ENCODE results near the gene SLC8A1.

The SLC8A1 gene

GRCh38 chr2:40348038-40348437, 103.9 kb downstream of the SLC8A1 start:
- DNase-seq, result no peak

GRCh38 chr2:40346535-40347354, 105.1 kb downstream of the SLC8A1 start:
- DNase-seq, result no peak

DNA sequence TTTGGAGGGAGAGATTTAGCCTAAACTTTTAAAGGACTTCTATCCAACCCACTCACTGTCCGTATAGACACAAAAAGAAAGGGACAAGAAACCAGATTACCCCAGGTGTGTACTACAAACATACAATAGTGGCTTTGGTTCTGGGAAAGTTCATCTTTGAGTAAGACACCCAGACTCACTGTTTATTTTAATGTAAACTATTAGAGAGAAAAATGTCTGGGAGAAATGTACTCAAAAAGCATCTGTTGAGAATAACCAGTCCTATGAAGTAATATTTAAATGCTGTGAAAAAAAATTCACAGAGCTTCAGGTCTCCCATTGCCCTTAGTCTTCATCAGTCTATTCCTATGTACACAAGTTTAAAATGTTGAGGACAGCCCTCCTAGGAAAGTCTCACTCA, 107.5 kb downstream of the SLC8A1 start:
- DNase-seq, result no peak

DNA sequence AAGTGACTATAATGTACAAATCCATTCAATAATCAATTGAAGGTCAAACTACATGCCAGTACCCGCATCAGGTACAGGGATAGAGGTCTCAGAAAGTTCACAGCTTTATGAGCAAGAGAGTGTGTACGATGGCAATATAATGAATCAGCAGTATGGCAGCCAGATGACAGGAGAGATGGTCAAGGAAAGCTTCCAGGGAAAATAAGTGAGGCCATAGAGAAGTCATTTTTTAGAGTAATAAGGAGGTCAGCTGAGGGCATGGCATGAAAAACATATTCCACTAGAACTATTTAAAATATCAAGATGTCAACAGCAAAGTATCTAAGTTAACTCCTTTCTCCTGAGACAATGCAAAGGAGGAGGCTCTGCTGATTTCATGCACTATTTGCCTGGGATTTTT, 108.0 kb downstream of the SLC8A1 start:
- no peak for DNase-seq

DNA sequence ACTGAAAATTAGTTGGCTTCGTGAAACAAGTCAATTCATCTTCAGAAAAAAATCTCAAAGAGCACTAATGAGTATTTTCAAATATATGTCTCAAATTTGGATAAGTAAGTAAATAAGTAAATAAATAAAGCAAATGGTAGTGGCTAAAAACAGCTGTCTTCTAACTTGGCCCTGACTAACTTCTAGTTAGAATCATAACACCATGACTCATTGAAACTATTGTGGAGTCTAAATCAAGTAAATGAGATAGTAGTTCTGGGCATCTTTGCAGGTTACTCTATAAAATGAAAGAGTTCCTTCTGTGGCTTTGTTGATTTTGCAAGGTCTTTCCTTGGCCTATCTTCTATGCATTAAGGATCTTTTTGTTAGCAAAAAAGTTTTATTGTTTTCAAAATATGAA, 110.7 kb downstream of the SLC8A1 start:
- DNase-seq, result no peak

DNA sequence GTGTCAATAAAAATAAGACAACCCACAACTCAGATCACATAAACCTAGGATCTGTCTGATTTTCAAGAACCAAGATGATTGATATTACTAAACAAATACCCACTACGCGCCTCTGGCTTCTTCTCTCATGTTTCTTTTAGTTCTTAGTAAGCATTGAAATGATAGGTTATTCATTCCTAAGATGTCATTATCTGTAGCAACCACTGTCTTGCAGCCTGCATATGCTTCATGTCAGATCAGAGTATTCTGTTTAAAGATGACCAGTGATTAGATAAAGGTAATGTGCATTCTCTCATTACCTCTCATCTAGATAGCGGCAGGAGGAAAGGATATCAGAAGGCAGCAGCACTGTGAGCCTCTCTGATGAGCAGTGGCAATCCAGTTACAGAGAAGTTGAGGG, 112.9 kb downstream of the SLC8A1 start:
- no peak for DNase-seq

GRCh38 chr2:40332191-40332826, 119.6 kb downstream of the SLC8A1 start:
- no peak for DNase-seq

DNA sequence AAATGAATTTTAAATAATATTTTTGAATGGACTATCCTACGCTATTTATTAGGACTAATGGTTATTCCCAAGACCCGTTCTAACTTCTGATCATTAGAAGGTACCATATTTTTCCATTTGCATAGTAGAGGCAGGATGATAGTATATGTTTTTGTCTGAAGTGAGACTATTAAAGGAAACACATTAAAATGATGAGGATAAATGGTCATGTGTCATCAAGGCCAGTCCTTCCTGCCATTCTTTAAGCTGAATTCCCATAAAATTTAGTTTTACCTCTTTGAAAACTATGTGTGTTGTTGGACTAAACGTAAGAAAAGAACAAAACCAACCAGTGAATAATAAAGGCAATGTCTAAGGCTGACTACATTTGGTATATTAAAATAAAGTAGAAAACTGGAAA, 121.8 kb downstream of the SLC8A1 start:
- no peak for DNase-seq

- no peak for DNase-seq
Observed at GRCh38 chr2:40329739-40330030, 122.2 kb downstream of the SLC8A1 start.

GRCh38 chr2:40325116-40325515, 126.8 kb downstream of the SLC8A1 start:
- DNase-seq, result no peak

GRCh38 chr2:40324656-40325055, 127.2 kb downstream of the SLC8A1 start:
- no peak for DNase-seq

DNA sequence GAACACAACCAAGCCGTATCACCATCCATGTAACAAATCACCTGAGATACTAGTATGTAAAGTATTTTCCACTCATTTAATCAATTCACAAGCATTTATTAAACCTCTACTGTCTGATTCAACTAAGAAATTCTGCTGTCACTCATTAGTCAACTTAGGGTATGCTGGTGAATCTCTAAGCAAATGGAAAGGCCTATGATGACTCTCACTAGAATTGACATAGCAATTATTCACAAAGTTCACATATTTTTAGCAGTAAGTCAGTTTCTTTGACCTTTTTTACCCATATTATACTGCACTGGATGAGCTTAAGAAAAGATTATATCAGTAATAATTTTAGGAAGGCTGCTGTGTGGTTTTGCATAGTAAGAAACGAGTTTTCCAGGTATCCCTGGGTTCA, 130.1 kb downstream of the SLC8A1 start:
- no peak for DNase-seq

- no peak for DNase-seq
Observed at GRCh38 chr2:40321016-40321623, 130.8 kb downstream of the SLC8A1 start.

DNA sequence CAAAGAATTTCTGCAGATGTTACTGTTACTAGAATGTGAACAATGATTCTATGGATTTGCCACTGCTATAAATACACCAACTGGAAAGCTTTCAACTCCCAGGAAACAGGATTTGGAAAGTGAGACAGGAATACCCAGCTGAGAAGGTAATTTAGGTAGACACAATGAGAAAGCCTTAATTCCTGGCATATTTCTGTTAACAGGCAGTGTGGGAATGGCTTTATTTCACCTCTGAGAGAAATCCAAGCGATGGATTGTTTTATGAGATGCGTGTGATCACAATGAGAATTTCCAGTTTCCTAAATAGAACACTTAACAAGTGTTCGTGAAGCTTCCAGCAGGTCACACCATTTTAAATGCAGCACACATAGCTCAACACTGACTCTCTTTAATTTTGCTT, 133.0 kb downstream of the SLC8A1 start:
- no peak for DNase-seq

DNA sequence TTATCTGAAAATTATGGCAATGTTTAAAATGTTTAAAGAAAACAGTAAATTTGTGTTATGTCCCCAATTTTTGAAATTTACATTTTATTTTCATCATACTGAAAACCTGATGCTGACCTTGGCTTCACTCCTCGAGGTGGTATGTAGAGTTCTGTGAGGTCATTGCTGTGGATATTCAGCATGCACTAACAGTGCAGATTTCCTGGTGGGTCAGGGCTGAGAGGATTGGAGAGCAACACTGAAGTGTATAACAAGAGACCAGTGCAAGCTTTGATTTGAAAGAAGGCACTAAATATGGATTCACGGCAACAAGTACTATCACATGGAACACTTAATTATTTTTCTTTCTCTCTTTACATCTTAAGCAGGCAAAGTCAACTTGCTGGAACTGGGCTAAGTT, 134.1 kb downstream of the SLC8A1 start:
- no peak for DNase-seq

DNA sequence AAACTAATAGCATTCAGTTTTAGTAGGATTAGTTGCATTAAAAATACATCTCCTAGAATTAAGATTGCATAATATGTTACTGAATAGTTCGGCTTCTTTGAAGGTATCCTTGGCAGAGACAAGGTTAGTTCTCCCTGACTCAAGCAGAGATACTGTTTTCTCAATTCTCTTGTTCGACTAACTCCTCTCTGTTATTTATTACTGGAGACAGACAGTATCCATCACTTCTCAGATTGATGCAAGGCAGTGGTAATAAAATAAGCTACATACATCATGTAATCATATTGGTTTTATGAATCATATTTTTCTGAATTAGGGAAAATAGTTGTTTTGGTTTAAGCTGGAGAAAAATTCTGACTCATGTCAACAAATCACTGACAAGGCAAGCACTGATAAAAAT, 134.8 kb downstream of the SLC8A1 start:
- DNase-seq, result no peak

DNA sequence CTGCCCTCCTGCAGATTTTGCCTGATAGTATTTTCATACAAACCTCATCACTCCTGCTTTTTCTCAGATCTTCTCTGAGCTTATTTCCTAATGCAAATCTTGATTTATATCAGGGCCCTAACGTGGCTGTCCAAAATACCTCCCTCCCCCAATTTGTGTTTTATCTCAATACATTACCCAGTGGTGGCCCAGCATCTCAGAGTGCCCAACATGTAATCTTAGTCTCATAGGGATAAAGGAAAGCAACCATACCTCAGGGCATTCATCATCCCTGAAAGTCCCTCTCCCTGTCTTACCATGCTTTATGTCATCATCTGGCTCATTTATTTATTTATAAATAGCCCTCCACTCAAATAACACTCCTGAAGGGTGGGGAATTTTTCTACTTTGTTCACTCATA, 135.3 kb downstream of the SLC8A1 start:
- no peak for DNase-seq

- no peak for DNase-seq
Observed at GRCh38 chr2:40315683-40316082, 136.2 kb downstream of the SLC8A1 start.

DNA sequence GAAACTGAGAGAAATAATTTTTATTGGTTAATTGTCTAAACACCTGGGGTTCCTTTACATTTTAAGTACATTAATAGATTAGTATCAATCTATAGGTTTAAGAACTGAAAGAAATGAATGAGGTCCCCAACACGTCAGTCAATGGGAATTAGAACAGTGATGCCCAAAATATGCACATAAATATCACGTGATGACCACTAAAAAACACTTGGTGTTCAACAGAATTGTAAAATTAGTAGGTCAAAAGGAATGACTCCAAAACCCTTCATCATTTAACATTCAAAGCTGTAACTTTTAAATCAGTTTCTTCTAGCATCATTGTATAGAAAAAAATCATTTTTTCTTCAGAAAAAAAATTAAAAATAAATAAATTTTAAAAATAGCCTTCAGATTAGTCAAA, 140.9 kb downstream of the SLC8A1 start:
- DNase-seq, result no peak

- DNase-seq, result no peak
Observed at GRCh38 chr2:40310303-40310702, 141.6 kb downstream of the SLC8A1 start.

DNA sequence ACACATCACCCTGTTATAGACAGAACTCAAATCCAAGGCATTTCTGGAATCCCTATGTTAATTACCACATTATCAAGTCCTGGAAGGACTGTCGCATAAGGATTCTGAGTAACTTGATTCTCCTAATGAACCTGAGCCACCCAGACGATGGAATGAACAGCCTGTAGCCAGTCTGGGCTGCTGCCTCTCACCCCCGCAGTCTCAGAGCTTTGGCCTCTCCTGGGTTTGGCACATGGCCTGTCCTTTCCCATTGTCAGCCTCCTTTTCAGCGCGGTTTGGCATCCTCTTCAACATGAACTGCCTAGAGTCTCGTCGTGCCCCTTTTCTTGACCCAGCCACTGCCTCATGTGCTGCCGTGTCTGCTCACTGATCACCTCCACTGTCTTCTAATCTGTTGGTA, 147.6 kb downstream of the SLC8A1 start:
- no peak for DNase-seq

GRCh38 chr2:40303746-40304145, 148.1 kb downstream of the SLC8A1 start:
- no peak for DNase-seq

DNA sequence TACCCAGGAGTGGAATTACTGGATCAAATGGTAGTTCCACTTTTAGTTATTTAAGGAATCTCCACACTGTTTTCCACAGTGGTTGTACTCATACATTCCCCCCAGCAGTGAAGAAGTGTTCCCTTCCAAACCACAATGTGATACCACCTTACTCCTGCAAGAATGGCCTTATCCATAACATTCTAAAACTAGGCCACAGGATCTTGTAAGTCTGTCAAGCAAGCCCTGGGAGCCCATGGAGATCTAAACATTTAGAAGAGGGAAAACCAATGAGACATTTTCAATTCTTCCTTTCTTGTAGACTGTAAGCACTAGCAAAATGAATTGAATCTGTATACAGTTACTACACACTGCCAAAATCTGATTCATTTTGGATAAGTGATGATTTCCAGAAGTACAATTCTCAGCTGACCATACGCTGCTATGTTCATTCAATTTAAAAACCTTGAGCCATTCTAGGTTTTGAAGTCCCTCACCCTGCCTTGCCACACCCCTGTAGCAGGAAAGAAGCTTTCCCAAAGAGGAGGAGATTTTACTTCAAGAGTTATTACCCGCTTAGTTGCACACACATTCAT, 149.1 kb downstream of the SLC8A1 start:
- no peak for DNase-seq

DNA sequence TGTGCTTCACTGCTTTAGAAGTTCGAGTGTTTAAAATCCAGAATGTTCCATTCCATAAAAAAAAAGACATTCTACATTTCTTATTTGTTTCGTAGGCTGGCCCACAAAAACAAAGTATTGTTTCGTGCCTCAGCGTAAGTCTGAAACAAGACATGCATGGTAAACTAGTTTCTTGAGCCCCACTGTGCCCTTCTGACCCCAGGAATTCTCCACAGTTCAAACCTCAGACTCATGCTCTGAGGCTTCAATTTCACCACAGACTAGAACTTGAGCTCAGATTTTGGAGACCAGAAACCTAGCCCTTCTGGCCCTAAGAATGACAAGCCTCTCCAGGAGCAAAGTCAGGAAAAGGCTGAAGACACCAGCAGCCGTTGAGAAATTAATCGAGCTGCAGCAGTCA, 151.5 kb downstream of the SLC8A1 start:
- no peak for DNase-seq
